NCI-H1694 (cell line): Measurements from ENCODE around the gene PPBP.

Source experiments
- DNase-seq: peaks from one replicate; lab custom pipeline; 2025; lab: John Stamatoyannopoulos, UW

The PPBP gene

DNA sequence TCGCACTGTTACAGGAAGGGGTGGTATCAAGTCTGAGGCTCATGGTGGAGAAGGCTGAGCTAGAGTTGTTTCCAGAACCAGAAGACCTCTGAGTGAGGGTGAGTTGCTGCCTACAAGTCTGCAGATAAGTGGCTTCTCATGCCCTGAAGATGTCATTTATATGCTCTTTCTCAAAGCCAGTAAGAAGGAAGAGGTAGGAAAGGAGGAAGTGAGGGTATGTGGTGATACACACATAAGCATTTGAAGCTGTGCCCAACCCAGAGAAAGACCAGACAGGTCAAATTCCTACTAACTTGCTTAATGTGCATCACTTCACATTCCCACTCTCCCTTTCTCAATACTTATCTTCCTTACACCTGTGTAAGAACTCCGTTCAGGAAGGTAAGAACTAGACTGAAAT, at the start of gene PPBP:
Gene PPBP (minus strand): TSS at position 130 of the 400 bp plus-strand sequence. CDS start 87 bp downstream, at position 43.
- no peak for DNase-seq

- DNase-seq, result no peak
These were observed 49.3 kb upstream of the PPBP start for GRCh38 chr4:74037076-74037955.

- DNase-seq, result no peak
These were observed 45.7 kb upstream of the PPBP start for GRCh38 chr4:74033739-74034138.

- DNase-seq, result no peak
These were observed 44.1 kb upstream of the PPBP start for GRCh38 chr4:74032064-74032463.

GRCh38 chr4:74031576-74031975, 43.6 kb upstream of the PPBP start:
- DNase-seq, result no peak

GRCh38 chr4:74030285-74030684, 42.3 kb upstream of the PPBP start:
- DNase-seq, result no peak

DNA sequence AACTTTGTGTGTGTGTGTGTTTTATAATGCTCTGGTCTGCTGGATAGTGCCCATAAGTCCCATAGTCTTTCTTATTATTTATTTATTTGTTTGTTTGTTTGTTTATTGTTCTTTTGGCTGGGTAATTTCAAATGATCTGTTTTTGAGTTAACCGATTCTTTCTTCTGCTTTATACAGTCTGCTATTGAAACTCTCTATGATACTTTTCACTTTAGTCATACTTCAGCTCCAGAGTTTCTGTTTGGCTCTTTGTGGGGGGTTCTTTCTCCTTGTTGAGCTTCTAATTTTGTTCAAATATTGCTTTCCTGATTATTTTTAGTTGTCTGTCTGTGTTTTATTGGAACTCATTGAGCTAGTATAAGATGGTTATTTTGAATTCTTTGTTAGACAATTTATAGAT, 40.5 kb upstream of the PPBP start:
- no peak for DNase-seq

DNA sequence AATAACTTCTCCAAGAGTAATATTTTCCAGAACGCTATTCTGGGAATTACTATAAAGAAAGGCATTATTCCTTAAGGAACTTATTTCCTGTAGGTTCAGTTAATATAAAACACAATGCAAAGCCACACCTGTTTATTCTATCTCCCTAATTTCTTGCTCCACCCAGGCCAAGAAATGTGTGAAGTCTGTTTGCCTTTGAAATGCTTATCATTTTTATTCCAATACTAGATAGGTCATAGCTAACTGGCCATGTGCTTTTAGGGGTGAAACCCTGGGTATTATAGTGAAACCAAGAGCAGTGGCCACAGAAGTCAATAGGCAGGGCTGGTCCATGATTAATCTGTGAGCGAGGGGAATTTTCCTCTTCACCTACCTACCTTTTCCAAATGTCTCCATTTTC, 35.7 kb upstream of the PPBP start:
- DNase-seq, result no peak

GRCh38 chr4:74021601-74022000, 33.6 kb upstream of the PPBP start:
- no peak for DNase-seq

DNA sequence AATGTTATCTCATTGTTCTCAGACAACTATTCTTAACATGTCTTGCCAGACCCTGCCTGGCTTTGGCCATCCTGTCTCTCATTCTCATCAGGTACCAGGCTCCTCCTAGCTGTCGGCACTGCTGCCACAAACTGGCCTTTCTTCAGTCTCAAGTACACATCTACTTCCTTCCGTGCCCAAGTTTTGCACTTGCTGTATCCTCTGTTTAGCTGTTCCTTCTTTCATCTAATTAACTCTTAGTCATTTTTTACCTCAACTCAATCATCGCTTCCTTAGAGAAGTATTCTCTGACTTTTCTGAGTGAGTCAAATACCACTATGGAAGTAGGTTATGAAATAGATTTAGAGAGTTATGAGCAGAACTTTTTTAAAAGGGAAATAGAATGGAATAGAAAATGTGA, 30.8 kb upstream of the PPBP start:
- DNase-seq, result no peak

- no peak for DNase-seq
These were observed 30.1 kb upstream of the PPBP start for GRCh38 chr4:74018116-74018515.

DNA sequence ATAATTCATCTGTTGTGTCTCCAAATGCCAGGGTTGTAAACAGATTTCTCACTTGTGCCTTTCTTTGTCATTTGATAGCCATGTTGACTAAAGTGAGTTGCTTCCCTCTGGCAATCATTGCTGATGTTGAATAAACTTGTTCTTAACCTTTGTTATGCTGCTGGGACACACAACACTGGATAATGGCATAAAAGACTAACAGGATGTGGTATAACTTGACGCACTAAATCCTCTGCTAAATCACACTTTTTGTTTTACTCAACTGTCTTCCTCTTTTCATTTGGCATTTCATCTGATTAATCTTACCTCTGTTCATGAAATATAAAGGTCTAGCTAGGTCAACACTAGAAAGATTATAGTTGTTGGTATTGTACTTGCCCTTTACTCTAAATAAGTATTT, 28.1 kb upstream of the PPBP start:
- no peak for DNase-seq

DNA sequence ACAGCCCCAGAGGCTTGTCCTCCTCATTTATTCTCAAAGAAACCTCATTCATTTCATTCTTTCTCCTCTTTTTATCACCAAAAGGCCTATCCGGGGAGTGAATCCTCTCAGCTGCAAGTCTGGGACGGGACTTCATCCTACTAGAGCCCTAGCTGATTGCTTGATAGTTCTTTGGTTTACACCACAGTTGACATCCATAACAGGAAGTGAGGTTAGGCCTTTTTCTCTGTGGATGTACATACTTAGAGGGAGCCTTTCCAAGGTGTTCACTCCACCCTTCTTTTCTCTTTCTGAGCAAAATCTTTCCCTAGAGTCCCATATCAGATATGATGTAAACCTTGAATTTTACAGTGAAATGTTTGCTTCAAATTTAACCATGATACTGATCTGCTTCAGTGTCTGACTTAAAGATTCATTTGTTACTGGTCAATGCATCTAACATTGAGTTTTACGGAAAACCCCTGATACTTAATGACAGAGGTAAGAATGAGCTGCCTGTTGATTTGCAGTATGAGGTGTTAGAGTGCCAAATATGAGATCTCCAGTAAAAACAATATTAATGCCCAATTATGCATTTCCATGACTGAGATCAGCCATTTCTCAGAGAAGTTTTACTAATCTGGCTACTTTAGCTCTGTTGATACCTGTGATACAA, 27.3 kb upstream of the PPBP start:
- no peak for DNase-seq

GRCh38 chr4:74014332-74014731, 26.3 kb upstream of the PPBP start:
- DNase-seq, result no peak

DNA sequence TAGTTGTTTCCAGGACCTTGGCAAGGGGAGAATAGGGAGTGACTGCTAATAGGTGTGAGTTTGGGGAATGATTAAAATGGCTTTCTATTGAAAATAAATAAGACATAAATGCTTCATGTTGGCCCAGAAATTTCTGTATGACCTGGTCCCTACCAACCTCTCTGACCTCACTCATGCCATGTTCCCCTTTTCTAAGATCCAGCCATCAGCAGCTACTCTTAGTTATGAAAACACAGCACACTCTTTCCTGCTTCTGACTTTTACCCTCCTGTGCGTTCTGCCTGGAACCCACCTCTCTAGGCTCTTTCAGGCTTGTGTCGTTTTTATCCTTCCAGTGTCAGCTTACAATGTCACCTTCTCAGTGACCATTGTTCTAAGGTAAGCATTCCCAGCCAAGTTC, 25.3 kb upstream of the PPBP start:
- no peak for DNase-seq

GRCh38 chr4:74012130-74012529, 24.1 kb upstream of the PPBP start:
- no peak for DNase-seq

DNA sequence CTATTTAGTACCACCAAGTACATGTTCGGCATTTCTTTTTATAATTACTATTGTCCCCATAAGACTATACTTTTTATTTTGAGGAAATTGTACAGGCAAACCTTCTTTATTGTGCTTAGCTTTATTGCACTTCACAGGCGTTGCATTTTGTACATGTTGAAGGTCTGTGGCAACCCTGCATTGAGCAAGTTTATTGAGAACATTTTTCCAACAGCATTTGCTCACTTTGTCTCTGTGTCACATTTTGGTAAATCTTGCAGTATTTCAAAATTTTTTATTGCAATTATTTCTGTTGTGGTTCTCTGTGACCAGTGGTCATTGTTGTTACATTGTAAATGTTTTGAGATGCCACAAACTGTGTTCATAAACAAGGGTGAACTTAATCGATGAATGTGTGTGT, 21.3 kb upstream of the PPBP start:
- no peak for DNase-seq

DNA sequence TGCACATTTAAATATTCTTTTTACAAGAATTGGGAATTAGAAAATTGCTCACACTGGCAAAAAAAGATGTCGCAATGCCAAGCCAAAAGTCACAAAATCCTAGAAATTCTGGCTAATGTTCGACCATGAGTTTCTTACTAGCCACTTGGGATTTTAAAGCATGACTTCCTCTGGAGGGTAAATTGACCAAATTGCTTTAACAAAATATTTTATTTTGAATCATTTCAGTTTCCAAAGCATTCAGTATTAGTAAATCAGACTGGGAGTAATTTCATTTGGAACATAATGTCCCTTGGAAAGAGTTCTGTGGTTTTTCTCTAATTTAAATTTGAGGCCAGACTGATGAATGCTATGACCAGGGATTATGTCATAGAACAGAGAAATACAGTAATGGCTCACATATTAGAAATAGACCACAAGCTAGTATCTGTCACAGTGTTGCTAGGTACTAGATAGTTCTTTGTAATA, 18.1 kb upstream of the PPBP start:
- DNase-seq, result no peak

DNA sequence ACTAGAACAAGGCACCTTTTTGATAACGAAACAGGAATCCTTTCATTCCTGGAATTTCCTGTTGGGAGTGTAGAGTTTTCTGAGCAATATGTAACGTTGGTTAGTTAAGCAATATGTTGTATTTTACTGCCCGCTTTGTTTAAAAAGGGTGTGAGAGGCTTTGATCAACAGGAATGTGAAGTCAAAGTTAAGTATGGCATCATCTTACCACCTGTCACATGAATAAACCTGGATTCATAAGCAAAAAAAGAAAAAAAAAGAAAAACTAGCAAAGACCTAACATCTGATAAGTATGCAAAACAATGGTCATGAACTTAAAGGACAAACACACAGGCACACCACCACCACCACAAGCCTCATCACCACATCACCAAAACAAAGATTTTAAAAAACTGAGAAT, 17.5 kb upstream of the PPBP start:
- no peak for DNase-seq

DNA sequence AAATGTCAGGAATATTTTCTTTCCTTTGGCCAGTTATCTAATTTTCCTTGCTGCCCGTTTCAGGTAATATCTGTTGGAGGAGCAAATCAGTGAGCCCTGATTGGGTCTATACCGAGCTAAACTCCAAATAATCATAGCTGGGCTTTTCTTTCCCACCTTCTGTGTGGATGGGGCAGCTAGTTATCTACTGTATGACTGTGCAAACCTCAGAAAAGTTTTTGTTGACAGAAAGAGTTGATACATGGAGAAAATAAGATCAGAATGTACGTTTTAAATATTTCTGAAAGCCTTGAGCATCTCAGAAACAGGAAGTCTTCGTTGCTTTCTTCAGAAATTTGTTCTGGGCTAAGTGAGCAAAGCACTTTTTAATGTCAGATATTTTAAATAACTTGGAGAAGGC, 16.7 kb upstream of the PPBP start:
- no peak for DNase-seq

- DNase-seq, result no peak
These were observed 12.3 kb upstream of the PPBP start for GRCh38 chr4:74000301-74000700.

DNA sequence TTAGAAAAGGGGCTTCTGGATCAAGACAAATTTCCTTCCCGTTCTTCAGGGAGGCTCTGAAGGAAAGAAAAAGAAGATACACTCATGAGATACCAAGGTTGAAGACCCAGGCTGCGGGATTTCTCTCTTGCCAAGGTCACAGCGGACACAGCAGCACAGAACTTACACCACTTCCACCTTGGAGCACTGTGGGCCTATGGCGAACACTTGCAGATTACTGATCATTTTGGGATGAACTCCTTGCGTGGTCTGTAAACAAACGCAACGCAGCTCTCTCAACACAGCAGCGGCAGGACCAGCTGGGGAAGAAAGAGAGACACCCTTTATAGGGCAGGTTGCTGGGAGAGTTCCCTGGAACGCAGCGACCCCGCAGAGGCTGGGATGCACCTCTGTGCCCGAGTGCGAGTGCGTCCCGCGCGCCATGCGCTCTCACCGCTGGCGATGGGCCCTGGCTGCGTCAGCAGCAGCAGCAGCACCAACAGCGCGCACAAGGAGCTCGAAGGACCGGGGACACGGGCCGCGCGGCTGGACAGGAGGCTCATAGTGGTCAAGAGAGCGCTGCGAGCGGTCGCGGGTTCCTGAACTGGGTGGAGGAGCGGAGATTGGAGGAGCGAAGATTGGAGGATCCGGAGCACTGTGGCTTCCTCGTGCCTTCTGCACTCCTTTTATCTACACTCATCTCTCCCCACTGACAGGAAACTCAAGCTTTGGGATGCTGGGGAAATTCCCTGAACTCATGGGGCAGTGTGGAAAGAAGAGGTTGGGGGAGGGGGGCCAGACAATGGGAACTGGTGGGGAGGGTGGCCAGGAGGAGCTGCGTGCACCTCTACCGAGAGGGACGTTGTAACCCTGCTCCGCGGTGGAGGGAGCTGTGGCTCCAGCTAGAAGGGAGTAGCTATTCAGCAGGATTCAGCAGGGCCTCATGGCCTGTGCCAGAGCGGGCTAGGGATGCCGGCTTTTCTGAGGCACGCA, 10.3 kb upstream of the PPBP start, which contains the start of gene CXCL5:
Gene CXCL5 (minus strand): TSS at position 638 of the 972 bp plus-strand sequence. CDS start 96 bp downstream, at position 542.
- DNase-seq, result no peak
